ENCODE results near the gene USP24.

Gene USP24

DNA sequence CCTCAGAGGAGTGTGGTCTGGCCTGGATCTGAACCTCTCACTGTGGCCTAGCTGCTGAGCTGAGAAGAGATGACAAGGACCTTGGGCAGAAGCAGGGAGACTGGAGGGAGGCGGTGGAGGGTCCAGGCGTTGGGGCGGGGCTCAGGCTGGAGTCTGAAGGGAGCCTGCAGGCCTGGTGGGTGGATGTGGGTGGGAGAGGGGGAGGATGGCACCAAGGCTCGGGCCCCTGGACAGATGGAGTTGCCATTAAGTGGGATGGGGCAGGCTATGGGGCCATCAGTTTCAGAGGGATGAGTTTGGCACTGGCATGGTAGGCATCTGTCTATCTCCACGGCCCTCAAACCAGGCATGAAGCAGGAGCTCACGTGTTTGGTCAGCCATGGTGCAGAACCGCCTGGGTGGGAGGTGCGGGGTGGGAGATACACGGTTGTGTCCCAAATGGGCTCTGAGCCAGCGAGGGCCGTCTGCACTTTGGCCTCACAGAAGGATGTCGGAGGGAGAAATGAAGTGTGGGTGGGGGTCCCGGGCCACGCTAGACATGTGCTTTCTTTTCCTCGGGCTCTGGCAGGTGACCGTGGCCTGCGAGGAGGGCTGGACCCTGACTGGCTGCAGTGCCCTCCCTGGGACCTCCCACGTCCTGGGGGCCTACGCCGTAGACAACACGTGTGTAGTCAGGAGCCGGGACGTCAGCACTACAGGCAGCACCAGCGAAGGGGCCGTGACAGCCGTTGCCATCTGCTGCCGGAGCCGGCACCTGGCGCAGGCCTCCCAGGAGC is 152.2 kb downstream of the USP24 start:
- no peak for DNase-seq

DNA sequence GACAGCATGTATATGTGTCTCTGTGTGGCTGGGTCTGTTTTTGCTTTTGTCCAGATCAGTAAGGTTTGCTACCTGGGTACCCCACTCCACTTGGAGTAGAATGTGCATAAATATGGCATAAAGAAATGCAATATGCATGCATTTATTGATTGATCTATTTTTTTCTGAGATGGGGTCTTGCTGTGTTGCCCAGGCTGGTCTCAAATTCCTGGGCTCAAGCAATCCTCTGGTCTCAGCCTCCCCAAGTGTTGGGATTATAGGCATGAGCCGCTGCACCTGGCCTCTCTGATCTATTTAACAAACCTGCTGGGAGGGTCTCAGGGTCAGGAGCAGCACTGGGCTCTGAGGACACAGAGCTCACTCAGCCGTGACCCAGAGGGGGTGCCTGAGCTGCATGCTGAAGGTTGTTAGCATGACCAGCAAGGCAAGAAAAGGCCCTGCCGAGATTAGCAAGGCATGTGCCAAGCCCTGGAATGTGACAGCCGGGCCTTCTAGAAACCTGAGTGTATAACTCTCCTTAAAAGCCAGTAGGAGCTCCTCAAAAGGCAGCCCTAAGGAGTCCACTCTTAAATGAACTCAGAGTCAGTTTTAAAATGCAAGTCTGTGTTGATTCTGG is 153.3 kb downstream of the USP24 start:
- DNase-seq = no peak

DNA sequence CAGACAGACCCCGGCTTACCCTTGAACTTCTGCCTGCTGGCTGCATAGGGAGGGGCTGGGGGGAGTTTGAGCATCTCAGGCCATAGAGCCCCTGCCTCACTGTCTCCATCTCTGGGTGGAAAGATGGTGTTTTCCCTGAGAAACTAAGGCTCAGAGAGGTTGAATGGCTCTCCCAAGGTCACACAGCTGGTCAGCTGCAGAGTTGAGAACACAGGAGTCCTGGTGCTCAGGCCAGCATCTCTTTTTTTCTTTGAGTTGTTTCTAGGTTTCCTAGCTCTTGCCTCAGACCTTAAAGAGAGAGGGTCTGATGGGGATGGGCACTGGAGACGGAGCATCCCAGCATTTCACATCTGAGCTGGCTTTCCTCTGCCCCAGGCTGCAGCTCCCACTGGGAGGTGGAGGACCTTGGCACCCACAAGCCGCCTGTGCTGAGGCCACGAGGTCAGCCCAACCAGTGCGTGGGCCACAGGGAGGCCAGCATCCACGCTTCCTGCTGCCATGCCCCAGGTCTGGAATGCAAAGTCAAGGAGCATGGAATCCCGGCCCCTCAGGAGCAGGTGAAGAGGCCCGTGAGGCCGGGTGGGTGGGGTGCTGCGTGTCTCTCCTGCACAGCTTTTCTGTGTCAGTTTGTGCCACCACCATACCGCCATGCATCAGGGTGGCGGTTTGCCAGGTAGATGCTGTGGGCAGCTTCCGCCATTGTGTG is 154.0 kb downstream of the USP24 start:
- no peak for DNase-seq

DNA sequence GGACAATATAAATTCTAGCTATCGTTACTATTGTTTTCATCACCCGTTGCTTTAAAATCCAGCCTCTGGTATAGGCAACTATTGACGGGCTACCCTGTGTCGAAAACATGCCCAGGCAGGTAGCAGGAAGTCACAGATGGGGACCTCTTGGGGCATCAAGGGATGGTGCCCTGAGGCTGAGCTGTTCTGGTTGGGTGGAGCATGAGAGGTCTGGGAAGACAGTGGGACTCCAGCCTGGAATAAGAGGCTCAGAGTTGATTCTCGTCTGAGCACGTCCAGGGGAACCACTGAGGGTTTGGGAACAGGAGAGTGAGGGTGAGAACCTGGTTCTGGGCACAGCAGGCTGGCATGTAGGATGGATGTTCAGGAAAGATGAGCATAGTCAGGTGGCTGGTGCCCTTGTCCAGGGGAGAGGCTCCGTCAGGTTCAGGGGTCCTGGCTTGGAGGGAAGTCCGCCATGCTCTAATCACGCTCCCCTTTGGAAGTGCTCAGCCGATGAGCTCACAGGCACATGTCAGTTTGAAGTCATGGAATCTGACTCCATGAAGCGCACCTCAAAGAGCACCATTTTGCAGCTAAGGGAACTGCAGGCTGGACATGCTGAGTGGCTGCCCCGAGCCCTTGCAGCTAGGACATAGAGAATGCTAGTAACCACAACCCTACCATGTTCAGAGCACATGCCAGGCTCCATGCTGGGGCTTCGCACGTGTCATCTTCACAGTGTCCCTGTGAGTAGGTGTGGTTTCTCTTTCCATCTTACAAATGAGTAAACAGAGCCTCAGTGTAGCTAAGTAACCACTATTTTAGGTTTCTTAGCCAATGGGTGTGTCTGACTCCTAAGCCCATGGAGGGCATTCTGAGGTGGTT is 154.8 kb downstream of the USP24 start:
- no peak for DNase-seq

DNA sequence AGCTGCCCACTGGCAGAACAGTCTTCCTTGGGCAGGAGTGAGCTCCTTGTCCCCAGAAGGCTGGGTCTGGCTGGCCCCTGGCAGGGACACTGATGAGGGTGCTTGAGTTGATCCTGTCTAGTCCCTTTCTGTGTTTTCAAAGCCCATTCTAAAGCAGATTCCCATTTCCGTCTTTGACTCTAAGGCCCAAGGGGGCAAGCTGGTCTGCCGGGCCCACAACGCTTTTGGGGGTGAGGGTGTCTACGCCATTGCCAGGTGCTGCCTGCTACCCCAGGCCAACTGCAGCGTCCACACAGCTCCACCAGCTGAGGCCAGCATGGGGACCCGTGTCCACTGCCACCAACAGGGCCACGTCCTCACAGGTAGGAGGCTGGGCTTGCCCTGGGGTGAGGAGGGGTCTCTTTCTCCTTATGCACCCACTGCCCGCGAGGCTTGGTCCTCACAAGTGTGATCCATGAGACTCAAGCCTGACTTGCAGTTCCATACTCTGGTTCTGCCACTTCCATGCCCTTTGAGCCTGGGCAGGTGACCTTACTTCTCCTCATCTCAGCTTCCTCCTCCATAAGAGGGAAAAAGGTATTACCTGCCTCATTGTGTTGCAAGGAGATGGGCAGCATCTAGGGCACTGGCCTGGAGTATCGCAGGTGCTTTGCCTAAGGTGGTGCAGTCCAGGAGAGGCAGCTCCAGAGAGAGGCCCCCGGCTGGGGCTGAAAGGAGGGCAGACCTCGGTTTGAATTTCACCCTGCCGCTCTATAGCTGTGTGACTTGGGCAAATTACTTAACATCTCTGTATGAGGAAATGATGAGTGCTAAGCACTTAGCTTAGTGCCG is 155.6 kb downstream of the USP24 start:
- DNase-seq = no peak

DNA sequence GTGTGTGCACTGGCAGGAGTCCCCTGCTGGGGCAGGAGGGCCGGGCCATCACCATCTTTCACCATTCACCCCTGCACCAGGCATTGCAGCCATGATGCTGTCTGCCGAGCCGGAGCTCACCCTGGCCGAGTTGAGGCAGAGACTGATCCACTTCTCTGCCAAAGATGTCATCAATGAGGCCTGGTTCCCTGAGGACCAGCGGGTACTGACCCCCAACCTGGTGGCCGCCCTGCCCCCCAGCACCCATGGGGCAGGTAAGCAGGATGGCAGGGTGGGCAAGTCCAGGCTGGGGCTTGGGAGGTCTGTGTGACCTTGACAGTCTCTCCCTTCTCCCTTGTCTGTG is 157.2 kb downstream of the USP24 start:
- DNase-seq = no peak

DNA sequence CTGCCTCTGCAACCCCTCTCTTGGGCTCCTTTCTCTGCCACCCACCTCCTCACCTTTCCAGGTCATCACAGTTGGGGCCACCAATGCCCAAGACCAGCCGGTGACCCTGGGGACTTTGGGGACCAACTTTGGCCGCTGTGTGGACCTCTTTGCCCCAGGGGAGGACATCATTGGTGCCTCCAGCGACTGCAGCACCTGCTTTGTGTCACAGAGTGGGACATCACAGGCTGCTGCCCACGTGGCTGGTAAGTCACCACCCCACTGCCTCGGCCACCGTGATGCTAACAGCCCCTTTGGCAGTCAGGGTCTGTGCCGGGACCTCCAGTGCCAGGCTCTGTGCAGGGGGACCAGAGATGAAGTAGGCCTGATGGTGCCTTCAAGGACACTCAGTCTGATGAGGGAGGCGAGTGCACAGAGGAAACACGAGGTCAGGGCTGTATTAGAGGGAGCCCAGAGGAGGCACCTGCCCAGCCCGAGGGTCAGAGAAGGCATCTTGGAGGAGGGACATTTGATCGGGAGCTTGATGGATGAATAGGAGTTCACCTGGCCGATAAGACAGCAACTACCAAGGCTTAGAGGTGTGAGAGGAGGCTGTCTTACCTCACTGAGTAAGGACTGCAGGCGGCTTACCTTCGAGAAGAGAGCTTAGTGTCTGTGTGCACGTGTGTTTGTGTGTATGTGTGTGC is 157.8 kb downstream of the USP24 start:
- no peak for DNase-seq

DNA sequence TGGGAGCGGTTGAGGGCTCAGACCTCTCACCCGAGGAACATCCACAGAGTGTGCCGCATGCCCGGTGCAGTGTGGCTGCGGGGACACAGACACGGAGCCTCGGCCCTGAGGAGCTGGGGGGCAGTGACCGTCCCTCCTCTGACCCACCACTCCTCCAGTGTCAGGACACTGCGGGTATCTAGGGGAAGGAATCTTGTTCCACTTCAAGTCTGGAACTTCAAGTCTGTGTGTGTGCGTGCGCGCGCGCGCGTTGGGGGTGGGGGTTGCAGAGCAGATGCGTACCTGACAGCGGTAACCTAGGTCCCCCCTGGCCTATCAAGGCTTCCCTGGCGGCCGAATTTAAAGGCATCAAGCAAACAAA is 158.6 kb downstream of the USP24 start:
- no peak for DNase-seq

DNA sequence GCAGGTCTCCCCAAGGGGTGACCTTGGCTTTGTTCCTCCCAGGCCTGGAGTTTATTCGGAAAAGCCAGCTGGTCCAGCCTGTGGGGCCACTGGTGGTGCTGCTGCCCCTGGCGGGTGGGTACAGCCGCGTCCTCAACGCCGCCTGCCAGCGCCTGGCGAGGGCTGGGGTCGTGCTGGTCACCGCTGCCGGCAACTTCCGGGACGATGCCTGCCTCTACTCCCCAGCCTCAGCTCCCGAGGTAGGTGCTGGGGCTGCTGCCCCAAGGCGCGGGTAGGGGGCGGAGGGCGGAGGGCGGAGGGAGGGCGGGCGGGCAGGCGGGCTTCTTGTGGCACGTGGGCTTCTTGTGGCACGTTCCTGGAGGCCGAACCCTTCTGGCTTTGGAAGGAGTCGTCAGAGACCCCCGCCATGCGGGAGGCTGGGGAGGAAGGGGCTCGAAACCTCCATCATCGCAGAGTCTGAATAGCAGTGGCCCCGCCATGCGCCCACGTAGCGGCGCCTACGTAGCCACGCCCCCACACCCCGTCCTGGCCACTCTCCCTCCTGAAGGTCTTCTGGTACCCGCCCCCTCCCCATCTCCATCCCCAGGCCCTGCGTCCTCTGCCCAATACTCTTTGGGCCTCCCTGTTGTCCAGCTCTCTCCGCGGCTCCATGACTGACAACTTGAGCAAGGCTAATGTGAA is 159.1 kb downstream of the USP24 start:
- DNase-seq = no peak

DNA sequence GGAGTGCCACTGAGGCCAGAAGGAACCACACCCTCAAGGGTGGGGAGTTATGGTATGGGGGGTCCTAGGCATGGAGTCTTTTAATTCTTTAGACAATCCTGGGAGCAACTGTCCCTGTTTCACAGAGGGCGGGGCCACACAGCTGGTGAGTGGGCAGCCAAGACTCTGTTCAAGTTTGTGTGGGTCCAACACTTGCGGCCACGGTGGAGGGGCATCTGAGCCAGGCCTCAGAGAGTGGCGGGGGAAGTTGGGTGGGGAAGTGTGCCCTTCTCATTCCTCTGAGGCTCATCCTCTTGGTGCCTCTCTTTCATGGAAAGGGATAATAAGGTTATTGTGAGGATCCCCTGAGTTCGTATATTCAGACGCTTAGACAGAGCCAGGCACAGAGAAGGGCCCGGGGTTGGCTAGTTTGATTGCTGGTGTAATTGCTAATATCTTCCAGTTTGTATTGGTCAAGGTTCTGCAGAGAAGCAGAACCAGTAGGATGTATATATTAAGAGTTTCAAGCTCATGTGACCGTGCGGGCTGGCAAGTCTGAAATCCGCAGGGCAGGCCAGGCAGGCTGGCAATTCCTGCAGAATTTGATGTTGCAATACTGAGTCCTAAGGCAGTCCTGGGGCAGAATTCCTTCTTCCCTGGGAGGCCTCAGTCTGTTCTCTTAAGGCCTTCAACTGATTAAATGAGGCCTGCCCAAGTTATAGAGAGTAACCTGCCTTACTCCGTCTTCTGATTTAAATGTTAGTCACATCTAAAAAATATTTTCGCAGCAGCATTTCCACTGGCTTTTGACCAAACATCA is 159.9 kb downstream of the USP24 start:
- no peak for DNase-seq

DNA sequence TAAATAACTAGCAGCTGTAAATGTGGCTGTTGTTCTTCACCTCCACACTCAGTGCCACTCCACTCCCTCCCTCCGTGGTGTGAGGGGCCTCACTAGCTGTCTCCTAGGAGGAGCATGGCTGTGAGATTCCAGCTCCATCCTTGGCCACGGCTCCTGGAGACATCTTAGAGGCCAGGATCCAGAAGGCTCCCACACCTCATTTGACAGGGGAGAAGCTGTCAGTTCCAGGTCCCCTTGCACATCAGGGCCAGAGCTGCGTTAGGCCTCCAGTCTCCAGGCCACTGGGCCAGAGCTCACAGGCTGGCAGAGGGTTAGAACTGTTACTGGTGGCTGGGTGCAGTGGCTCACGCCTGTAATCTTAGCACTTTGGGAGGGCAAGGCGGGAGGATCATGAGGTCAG is 160.8 kb downstream of the USP24 start:
- DNase-seq = no peak

DNA sequence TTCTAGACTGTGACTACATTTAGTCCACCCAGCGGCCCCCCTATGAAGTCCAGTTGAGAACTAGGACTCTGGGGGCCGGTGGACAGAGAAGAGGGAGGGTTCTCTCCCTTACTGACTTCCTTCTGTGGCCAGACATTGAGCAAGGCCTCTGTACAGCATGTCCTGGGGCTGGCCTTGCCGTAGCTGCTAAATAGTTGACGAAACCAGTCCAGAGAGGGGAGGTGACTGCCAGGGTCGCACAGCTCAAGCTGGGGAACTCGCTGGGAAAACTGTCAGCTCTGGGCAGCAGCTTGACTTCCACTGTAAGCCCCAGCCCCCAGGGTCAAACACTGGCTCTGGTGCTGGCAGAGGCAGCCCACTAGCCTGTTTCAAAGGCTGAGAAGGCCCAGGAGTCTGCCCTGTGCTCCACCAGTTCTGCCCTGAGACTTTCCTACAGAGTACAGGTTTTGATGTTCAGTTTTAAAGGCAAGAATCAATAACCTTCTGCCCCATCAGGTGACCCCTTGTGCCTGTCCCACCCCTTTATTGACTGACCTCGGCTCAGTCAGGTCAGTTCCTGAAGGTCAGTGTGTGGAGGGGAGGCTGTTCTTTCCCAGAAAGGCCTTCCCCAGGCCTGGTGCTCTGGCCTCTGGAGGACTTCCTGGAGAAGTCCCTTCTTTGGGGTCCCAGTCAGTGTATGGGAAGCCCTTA is 161.8 kb downstream of the USP24 start:
- DNase-seq = no peak

DNA sequence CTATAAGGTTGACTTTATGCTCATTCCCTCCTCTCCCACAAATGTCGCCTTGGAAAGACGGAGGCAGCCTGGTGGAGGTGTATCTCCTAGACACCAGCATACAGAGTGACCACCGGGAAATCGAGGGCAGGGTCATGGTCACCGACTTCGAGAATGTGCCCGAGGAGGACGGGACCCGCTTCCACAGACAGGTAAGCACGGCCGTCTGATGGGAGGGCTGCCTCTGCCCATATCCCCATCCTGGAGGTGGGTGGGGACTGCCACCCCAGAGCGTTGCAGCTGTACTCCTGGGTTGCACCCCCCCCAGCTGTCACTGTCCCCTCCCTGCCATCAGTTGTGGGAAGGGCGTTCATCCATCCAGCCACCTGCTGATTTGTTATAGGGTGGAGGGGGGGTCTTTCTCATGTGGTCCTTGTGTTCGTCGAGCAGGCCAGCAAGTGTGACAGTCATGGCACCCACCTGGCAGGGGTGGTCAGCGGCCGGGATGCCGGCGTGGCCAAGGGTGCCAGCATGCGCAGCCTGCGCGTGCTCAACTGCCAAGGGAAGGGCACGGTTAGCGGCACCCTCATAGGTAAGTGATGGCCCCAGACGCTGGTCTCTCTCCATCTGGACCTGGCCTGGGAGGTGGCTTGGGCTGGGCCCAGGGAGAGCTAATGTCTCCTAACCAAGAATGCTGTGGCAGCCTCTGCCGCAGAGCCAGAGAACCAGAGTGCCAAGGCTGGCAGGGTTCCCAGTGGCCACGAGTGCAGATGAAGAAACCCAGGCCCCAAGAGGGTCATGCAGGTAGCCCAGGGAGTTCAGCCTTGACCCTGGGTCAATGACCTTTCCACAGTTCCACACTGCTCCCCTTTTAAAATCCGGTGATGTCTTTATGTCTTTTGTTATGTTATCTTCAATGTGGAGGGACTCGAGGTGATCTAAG is 162.7 kb downstream of the USP24 start:
- no peak for DNase-seq

DNA sequence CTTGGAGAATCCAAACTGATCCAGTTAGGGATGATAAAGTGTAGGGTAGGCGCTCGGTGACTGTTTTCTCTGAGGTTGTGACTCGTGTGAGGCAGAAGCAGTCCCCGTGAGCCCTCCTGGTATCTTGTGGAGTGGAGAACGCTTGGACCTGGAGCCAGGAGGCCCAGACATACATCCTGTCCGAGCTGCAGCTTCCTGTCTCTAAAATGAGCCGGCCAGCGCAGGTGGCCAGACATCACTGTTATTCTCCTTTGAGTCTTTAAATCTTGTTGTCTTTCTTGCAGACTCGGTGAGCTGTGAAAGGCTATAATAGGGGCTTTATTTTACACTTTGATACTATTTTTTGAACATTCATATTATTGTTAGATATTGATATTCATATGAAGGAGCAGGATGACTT is 163.5 kb downstream of the USP24 start:
- no peak for DNase-seq

DNA sequence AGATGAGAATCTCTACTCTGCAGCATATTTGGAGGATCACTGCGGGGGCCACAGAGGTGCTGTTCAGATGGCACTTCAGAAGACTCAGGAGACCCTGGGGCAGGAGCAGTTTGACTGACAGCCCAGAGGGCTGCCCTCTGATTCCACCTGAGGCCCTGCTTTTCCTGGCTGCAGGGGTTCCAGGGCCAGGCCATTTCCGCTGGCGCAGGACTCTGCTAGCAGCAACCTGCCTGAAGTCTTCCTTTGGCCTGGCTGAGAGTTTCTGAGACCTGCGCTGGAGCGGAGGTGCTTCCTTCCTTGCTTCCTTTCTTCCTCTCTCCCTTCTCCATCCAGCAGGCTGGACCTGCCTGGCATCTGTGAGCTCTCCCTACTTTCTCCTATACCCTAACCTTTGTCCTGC is 164.0 kb downstream of the USP24 start:
- DNase-seq = no peak

DNA sequence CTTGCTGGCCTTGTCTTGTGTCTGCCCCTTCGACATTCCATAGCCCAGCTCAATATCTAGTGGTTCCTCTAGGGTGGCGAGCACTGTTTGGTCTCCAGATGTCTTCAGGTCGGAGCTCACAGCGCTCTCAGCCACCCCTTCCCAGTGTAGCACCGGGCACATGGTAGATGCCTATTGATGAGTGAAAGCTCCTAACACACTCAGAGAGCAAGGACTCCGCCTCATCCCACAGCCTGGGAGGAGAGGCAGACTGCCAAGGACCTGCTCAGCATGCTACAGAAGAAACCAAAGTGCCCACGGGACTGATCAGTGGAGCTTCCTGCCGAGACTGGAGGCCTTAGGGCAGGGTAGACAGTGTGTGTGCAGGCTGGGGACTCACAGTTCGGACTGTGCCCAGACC is 164.9 kb downstream of the USP24 start:
- no peak for DNase-seq

DNA sequence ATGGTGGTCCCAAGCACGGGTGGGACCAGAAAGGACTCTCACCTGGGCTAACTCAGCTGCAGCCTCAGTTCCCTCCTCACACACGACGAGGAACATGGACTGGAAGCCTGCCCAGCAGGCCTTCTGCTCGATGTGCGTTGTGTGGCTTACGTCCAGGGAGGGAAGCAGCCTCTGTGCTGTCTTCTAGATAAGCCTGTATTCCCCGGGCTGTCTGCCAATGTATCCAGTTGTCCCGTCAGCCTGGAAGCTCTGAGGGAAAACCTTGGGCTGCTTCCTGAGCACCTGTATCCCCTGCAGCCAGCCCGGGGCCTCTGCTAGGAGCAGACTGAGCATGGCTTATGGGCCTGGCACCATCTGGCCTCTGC is 165.3 kb downstream of the USP24 start:
- DNase-seq = no peak

DNA sequence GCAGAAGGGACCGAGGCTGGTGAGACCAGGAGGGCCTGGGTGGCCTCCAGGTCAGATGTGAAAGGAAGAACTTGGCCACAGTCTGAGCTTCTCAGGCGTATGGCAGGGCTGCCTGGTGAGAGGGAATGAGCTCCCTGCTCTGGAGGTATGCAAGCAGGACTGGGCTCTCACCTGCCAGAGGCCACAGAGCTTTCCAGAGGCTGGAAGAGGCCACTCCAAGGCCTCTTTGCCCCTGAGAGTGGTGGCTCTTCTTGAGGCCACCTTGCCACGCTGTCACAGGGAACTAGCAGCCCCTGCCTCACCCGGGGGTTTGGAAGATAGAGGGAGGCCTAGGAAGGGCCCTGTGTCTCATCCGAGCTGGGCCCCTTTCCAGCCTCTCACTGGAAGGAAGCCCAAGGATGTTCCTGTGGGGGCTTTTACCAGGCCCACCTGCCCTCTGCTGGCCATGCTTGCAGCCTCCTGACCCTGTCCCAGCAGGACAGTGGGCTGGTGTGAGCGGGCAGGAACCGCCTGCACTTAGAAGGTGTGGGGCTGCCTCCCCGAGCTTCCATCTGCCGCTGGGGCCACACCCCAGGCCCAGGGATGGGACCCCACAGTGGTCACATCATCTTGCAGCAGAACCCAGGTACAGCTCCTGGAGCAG is 165.8 kb downstream of the USP24 start:
- no peak for DNase-seq
